GM20000 (cell line): ENCODE results near the gene COMMD9.

Experiments
- DNase-seq: peaks from one replicate; pipeline ENCODE4 v3.0.0; 2012; ENCODE audit warnings: low spot score
- TF ChIP-seq, protein P1 (sequence below): IDR thresholded peaks from 2 replicates; pipeline ENCODE4 v1.5.1; 2012; ENCODE audit warnings: mild to moderate bottlenecking, control low read depth; ENCODE audit errors: extremely low read depth, missing control alignments

Gene COMMD9

DNA sequence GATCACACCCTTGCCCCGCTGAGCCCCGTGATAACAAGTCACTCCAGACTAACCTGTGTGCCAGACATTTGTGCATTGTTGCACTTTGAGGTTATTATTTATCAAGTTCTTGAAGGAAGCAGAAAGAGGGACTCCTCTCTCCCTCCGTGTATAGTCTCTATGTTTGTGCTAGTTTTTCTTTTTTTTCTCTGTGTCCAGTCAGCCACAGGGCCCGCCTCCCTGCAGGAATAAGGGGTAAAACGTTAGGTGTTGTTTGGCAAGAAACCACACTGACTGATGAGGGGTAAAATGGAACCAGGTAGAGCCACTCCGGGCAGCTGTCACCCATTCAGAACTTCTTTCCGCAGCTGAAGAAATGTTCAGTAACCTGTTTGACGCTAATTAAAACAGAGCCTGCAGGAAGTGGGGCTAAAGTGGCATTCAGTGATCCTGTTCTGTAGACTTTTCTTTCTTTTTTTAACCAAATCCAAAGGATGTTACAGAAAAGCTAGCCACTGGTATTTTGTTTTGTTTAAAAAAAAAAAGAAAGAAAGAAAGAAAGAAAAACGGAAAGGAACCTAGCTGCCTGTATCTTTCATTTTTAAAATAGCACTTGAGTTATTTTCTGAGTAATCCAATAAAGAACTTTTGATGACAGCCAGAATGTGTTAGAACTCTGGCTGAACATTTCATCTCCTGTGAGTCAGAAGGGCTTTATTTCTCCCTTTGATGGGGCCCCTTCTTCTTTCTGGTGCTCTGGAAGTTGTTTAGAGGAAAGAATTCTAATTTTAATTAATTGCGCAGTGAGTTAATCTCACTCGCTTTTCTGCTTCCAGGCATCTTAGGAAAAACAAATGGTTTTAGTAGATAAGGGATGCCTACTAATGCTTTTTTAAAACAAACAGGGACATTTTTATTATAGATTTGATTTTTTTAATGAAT, 58.2 kb downstream of the COMMD9 start:
- DNase-seq, result no peak
- TF ChIP-seq, protein P1, sequence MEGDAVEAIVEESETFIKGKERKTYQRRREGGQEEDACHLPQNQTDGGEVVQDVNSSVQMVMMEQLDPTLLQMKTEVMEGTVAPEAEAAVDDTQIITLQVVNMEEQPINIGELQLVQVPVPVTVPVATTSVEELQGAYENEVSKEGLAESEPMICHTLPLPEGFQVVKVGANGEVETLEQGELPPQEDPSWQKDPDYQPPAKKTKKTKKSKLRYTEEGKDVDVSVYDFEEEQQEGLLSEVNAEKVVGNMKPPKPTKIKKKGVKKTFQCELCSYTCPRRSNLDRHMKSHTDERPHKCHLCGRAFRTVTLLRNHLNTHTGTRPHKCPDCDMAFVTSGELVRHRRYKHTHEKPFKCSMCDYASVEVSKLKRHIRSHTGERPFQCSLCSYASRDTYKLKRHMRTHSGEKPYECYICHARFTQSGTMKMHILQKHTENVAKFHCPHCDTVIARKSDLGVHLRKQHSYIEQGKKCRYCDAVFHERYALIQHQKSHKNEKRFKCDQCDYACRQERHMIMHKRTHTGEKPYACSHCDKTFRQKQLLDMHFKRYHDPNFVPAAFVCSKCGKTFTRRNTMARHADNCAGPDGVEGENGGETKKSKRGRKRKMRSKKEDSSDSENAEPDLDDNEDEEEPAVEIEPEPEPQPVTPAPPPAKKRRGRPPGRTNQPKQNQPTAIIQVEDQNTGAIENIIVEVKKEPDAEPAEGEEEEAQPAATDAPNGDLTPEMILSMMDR, result no peak

DNA sequence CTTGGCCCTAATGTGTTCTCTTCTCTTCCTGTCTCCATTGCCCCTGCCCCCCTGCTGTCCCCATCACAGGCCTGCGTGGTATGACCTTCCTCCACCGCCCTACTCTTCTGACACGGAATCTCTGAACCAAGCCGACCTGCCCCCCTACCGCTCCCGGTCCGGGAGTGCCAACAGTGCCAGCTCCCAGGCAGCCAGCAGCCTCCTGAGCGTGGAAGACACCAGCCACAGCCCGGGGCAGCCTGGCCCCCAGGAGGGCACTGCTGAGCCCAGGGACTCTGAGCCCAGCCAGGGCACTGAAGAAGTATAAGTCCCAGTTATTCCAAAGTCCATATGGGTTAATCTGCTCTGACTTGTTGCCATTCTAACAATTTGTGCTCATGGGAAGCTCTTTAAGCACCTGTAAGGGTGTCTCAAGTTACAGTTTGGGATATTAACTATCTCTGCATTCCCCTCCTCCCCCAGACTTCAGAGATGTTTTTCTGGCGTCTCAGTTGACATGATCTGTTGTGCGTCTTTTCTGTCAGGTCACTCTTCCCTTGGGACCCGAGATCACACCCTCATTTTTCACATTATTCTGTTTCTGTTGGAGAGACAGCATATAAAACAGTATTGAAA, 60.0 kb downstream of the COMMD9 start:
- DNase-seq, result no peak
- TF ChIP-seq, protein P1, result no peak

DNA sequence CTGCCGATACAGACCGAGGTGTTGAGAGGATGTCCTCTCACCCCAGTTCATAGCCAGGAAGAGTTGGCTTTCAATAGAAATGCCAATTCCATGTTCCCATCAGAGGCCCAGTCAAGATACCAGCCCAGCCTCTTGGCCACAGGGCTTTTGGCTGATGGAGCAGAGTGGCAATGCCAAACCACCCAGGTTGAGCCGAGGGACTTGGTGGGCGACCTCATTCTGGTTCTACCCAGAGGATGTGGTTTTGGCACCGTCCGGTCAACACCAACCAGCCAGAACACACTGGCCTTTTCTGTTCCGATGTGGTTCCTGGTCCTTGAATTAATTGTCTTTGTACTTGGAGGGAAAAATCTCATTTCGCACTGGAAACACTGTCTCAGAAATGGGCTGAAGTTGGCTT, 60.5 kb downstream of the COMMD9 start:
- no peak for DNase-seq
- TF ChIP-seq, protein P1, result no peak

DNA sequence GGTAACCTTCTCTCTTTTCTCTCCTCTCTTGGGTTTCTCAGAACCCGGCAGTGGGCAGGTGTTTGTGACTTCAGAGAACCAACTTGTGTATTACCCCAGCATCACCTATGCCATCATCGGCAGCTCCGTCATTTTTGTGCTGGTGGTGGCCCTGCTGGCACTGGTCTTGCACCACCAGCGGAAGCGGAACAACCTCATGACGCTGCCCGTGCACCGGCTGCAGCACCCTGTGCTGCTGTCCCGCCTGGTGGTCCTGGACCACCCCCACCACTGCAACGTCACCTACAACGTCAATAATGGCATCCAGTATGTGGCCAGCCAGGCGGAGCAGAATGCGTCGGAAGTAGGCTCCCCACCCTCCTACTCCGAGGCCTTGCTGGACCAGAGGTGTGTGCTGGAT, 62.2 kb downstream of the COMMD9 start:
- TF ChIP-seq, protein P1, result no peak
- DNase-seq, result no peak

DNA sequence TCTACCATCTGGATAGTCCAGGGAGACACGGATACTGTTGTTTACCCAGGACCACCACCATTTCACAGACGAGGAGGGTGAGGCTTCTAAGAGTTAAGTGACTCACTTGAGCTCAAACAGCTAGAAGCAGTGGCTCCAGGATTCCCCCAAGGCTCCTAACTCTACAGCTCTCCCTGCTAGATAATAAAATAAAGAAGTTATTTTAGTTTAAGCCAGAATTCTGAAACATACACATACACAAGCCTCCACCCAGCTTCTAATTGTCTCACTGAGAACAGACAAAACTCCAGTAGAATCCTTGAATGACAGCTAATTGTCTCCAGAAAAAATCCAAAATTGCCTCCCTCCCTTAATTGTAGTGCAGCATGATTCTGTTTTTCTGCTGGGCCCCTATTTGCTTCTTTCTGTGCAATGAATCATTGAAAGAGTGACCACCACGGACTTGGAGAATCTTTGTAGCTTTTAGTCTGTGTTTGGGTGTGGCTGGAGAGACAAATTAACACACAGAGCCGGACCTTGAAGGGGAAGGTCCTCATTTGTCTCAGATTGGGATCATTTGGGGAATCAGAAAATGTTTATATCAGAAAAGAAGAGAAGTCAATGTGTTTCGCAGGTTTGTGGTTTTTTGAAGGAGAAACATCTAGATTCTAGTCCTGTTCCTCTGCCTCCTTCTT, 64.9 kb downstream of the COMMD9 start:
- TF ChIP-seq, protein P1, result no peak
- no peak for DNase-seq

DNA sequence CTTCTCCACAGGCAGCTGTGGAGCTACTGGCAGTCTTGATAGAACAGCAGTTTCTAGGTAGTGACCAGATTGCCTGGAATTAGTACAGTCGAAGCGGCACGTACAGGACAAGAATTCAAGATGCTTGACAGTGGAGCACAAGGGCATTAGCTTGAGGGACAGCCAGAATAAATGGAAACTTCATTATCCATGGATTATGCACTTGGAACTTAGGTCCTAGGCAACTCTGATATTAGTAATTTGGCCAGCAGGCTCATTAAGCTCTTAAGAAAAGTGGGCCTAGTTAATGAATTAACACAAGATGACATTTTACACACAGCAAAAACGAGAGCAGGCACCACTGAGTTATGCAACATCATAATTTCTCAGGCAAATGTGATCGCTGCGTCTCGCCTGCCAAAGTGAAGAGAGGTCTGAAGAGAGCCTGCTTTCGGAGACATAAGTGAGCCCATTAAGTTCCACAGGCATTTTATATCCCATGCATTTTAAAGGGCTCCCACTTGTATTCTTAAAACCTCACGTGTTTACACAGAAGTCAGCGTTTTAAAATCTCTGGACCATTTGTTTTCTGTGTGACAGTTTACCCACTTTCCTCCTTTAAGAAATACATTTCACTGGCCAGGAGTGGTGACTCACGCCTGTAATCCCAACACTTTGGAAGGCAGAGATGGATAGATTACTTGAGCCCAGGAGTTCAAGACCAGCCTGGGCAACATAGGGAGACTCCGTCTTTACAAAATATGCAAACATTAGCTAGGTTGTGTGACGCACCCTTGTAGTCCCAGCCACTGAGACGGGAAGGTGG, 66.2 kb downstream of the COMMD9 start:
- TF ChIP-seq, protein P1, result no peak
- DNase-seq, result no peak
